HepG2 (cell line): ENCODE measurements around the gene TOE1. TPM values are rescaled to one million over a fixed set of nuclear protein-coding genes. Genes with fewer than 3 reads are reported as not detected.
A peak's percentile ranks its signal among the peaks of the same experiment; 100 is the strongest.

Experiments
- CREB1 ChIP-seq, 2 experiments: fragments of 450-650 bp in 1 of 2; IDR thresholded peaks; 2 replicates each; pipeline ENCODE4 v1.6.1; 2016 to 2017; ENCODE audit warnings: control low read depth in 1 of 2, mild to moderate bottlenecking in 1 of 2, missing compliant biosample characterization in 1 of 2, missing genetic modification characterization in 1 of 2
- HDAC2 ChIP-seq: sonication (generic); formaldehyde crosslinking; IDR thresholded peaks from 2 replicates; pipeline ENCODE4 v1.4.0; 2020; ENCODE audit warnings: missing genetic modification reagents
- HOXA3 ChIP-seq: sonication (generic); formaldehyde crosslinking; IDR thresholded peaks from 2 replicates; pipeline ENCODE4 v1.5.0; 2020; ENCODE audit warnings: missing genetic modification reagents
- IKZF4 ChIP-seq: sonication (generic); formaldehyde crosslinking; IDR thresholded peaks from 2 replicates; pipeline ENCODE4 v1.5.1; 2020; ENCODE audit warnings: borderline replicate concordance, mild to moderate bottlenecking, low read depth, missing genetic modification reagents; ENCODE audit errors: not compliant biosample characterization
- ISX ChIP-seq: sonication (generic); formaldehyde crosslinking; conservative IDR thresholded peaks from 2 replicates; pipeline ENCODE4 v1.5.0; 2020; ENCODE audit warnings: missing genetic modification reagents
- KLF11 ChIP-seq: IDR thresholded peaks from 2 replicates; pipeline ENCODE4 v1.6.1; 2016; ENCODE audit warnings: missing compliant biosample characterization
- MIXL1 ChIP-seq: IDR thresholded peaks from 2 replicates; pipeline ENCODE4 v1.6.1; 2016
- NFE2 ChIP-seq: sonication (generic); formaldehyde crosslinking; IDR thresholded peaks from 2 replicates; pipeline ENCODE4 v1.4.0; 2020; ENCODE audit warnings: missing genetic modification reagents
- NR2F6 ChIP-seq, 2 experiments: IDR thresholded peaks; 2 replicates each; pipeline ENCODE4 v1.6.1; 2016; ENCODE audit warnings: antibody characterized with exemption in 1 of 2, mild to moderate bottlenecking in 1 of 2
- PHF8 ChIP-seq: sonication (generic); formaldehyde crosslinking; IDR thresholded peaks from 2 replicates; pipeline ENCODE4 v1.5.0; 2020; ENCODE audit warnings: missing genetic modification reagents
- REPIN1 ChIP-seq: sonication (generic); formaldehyde crosslinking; IDR thresholded peaks from 2 replicates; pipeline ENCODE4 v1.8.0; 2022; ENCODE audit warnings: missing genetic modification reagents, low read depth, mild to moderate bottlenecking, borderline replicate concordance
- SCMH1 ChIP-seq: sonication (generic); formaldehyde crosslinking; IDR thresholded peaks from 2 replicates; pipeline ENCODE4 v1.9.0; 2021; ENCODE audit warnings: missing genetic modification reagents, mild to moderate bottlenecking, borderline replicate concordance
- SNRNP70 ChIP-seq: fragments of 200-400 bp; formaldehyde crosslinking; IDR thresholded peaks from 2 replicates; pipeline ENCODE4 v1.6.1; 2017; ENCODE audit warnings: mild to moderate bottlenecking, low read depth, low read length, moderate library complexity
- SP1 ChIP-seq, 2 experiments: fragments of 450-650 bp in 1 of 2; sonication (generic) in 1 of 2; formaldehyde crosslinking in 1 of 2; IDR thresholded peaks; 2 replicates each; pipeline versions ENCODE4 v1.4.0 to v1.6.1; 2016 to 2020; ENCODE audit warnings: missing genetic modification reagents in 1 of 2
- SRSF4 ChIP-seq: fragments of 200-400 bp; formaldehyde crosslinking; IDR thresholded peaks from one replicate; pipeline ENCODE4 v1.6.1; 2018; ENCODE audit warnings: mild to moderate bottlenecking, low read depth, low read length, moderate library complexity; ENCODE audit not compliant: poor library complexity, severe bottlenecking
- TSC22D2 ChIP-seq: sonication (generic); formaldehyde crosslinking; IDR thresholded peaks from 2 replicates; pipeline ENCODE4 v1.5.1; 2020; ENCODE audit warnings: missing genetic modification reagents, mild to moderate bottlenecking, borderline replicate concordance
- YEATS4 ChIP-seq: sonication (generic); formaldehyde crosslinking; IDR thresholded peaks from 2 replicates; pipeline ENCODE4 v1.4.0; 2020; ENCODE audit warnings: missing genetic modification reagents, borderline replicate concordance
- ZFP82 ChIP-seq: sonication (generic); formaldehyde crosslinking; IDR thresholded peaks from 2 replicates; pipeline ENCODE4 v1.5.1; 2020; ENCODE audit warnings: mild to moderate bottlenecking, missing genetic modification reagents, borderline replicate concordance
- ZMYM4 ChIP-seq: sonication (generic); formaldehyde crosslinking; IDR thresholded peaks from 2 replicates; pipeline ENCODE4 v1.8.1; 2023; ENCODE audit warnings: mild to moderate bottlenecking, missing genetic modification reagents
- ZNF138 ChIP-seq: sonication (generic); formaldehyde crosslinking; IDR thresholded peaks from 2 replicates; pipeline ENCODE4 v1.5.0; 2020; ENCODE audit warnings: mild to moderate bottlenecking, low read depth, missing genetic modification reagents
- ZNF253 ChIP-seq: sonication (generic); formaldehyde crosslinking; IDR thresholded peaks from 2 replicates; pipeline ENCODE4 v1.8.0; 2022; ENCODE audit warnings: mild to moderate bottlenecking, missing genetic modification reagents, borderline replicate concordance
- ZNF337 ChIP-seq: sonication (generic); formaldehyde crosslinking; IDR thresholded peaks from 2 replicates; pipeline ENCODE4 v1.5.1; 2020; ENCODE audit warnings: missing genetic modification reagents, low read depth, mild to moderate bottlenecking, borderline replicate concordance
- ZNF543 ChIP-seq: sonication (generic); formaldehyde crosslinking; IDR thresholded peaks from 2 replicates; pipeline ENCODE4 v1.4.0; 2020; ENCODE audit warnings: mild to moderate bottlenecking, missing genetic modification reagents
- ZNF629 ChIP-seq: sonication (generic); formaldehyde crosslinking; conservative IDR thresholded peaks from 2 replicates; pipeline ENCODE4 v1.5.0; 2020; ENCODE audit warnings: missing genetic modification reagents
- ZNF7 ChIP-seq: IDR thresholded peaks from 2 replicates; pipeline ENCODE4 v1.6.1; 2016; ENCODE audit warnings: missing biosample characterization, missing genetic modification reagents
- polyA plus RNA-seq, 8 experiments: library from polyadenylated mRNA; depleted of rRNA in 3 of 8; stranded (reverse) in 7 of 8; unstranded in 1 of 8; fragments of >200 nt; fragmentation: Illumina TruSeq in 4 of 8; extraction: Trizol in 4 of 8; gene quantifications; 2 replicates each; pipeline versions ENCODE4 v1.2.1 to v1.2.3, GENCODE V29; 2011 to 2016; ENCODE audit warnings: low read depth in 4 of 8, missing spikeins in 1 of 8, mixed read lengths in 1 of 8; ENCODE audit not compliant: insufficient read depth in 1 of 8
- total RNA-seq, 5 experiments: library from RNA; depleted of rRNA; stranded (reverse); fragments of >200 nt; fragmentation: Illumina TruSeq; extraction: Trizol; gene quantifications; 2 replicates each; pipeline ENCODE4 v1.2.3, GENCODE V29; 2016; ENCODE audit warnings: low read depth in 1 of 5
- TF ChIP-seq, protein P1 (sequence below): sonication (generic); formaldehyde crosslinking; IDR thresholded peaks from 2 replicates; pipeline ENCODE4 v1.5.0; 2020; ENCODE audit warnings: mild to moderate bottlenecking, missing genetic modification reagents, borderline replicate concordance
- TF ChIP-seq, protein P2 (sequence below): sonication (generic); formaldehyde crosslinking; IDR thresholded peaks from 2 replicates; pipeline ENCODE4 v1.5.0; 2020; ENCODE audit warnings: missing genetic modification reagents

The TOE1 gene
- total and polyA plus RNA-seq, 2 of the 13 experiments (the other 11 are each of a cell fraction or from before 2014, with no cell fraction given), result 14.1 to 19.0 TPM

DNA sequence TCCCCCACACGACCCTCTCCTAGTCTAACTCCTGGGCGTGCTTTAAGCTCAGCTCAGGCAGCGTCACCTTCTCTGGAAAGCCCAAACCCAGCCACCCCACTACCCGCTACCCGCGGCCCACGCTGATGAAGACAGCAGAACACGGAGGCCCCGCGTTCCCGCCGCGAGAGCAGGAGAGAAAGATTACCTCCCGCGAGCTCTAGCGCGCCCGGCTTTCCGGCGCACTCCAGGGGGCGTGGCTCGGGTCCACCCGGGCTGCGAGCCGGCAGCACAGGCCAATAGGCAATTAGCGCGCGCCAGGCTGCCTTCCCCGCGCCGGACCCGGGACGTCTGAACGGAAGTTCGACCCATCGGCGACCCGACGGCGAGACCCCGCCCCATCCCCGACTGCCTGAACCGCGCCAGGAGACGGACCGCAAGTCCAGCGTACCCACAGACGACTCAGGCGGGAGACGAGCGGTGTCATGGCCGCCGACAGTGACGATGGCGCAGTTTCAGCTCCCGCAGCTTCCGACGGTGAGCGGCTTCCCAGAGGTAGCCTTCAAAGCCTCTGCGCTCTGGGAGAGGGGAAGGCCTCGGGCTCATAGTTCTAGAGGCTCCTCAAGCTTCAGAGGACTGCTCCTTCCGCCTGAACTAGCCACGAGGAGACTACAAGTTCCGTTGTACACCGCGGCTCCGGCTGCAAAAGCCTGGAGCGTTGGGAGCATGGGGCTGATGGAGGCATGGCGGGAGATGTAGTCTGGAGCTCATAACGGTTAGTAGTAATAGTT is at the start of gene TOE1, which contains the start of gene MUTYH (continued):
- TF ChIP-seq ZNF543 (no peak), REPIN1 (CRISPR knock-in tag) (no peak; the same call in 1 of the 2 replicates), ZMYM4 (CRISPR knock-in tag) (peak; percentile 89), ZNF7 (CRISPR knock-in tag) (no peak), ZNF253 (CRISPR knock-in tag) (peak; percentile 81; the same call in 1 of the 2 replicates), SRSF4 (no peak), KLF11 (CRISPR knock-in tag) (peak; percentile 35; the same call in 1 of the 2 replicates), TSC22D2 (CRISPR knock-in tag) (peak; percentile 76; the same call in 1 of the 2 replicates), NR2F6 (IDR thresholded peaks at IDR 0.05) (no peak; the same call in 1 of the 2 replicates), NR2F6 (CRISPR knock-in tag; IDR thresholded peaks at IDR 0.05) (peak; percentile 70; the same call in 1 of the 2 replicates), IKZF4 (CRISPR knock-in tag) (peak; percentile 83), ZNF337 (CRISPR knock-in tag) (peak; percentile 86; the same call in 1 of the 2 replicates), CREB1 (IDR thresholded peaks at IDR 0.05) (peak; percentile 60), CREB1 (CRISPR knock-in tag; IDR thresholded peaks at IDR 0.05) (peak; percentile 73), MIXL1 (CRISPR knock-in tag) (peak; percentile 49; the same call in 1 of the 2 replicates), ZNF629 (peak; percentile 58; the same call in 1 of the 2 replicates), HDAC2 (CRISPR knock-in tag) (peak; percentile 68; the same call in 1 of the 2 replicates), SP1 (IDR thresholded peaks at IDR 0.05) (no peak), SP1 (CRISPR knock-in tag; IDR thresholded peaks at IDR 0.05) (peak; percentile 63), ZNF138 (CRISPR knock-in tag) (no peak), PHF8 (CRISPR knock-in tag) (peak; percentile 93), SCMH1 (CRISPR knock-in tag) (no peak), NFE2 (CRISPR knock-in tag) (no peak), ISX (no peak), SNRNP70 (no peak), HOXA3 (peak; percentile 88), YEATS4 (CRISPR knock-in tag) (peak; percentile 89), ZFP82 (CRISPR knock-in tag) (peak; percentile 54; the same call in 1 of the 2 replicates)
- TF ChIP-seq, protein P1, sequence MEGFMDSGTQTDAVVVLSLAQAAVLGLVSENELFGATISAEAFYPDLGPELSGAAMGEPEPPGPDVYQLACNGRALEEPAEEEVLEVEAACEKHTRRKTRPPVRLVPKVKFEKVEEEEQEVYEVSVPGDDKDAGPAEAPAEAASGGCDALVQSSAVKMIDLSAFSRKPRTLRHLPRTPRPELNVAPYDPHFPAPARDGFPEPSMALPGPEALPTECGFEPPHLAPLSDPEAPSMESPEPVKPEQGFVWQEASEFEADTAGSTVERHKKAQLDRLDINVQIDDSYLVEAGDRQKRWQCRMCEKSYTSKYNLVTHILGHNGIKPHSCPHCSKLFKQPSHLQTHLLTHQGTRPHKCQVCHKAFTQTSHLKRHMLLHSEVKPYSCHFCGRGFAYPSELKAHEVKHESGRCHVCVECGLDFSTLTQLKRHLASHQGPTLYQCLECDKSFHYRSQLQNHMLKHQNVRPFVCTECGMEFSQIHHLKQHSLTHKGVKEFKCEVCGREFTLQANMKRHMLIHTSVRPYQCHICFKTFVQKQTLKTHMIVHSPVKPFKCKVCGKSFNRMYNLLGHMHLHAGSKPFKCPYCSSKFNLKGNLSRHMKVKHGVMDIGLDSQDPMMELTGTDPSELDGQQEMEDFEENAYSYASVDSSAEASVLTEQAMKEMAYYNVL, result no peak; the same call in 1 of the 2 replicates
- TF ChIP-seq, protein P2, sequence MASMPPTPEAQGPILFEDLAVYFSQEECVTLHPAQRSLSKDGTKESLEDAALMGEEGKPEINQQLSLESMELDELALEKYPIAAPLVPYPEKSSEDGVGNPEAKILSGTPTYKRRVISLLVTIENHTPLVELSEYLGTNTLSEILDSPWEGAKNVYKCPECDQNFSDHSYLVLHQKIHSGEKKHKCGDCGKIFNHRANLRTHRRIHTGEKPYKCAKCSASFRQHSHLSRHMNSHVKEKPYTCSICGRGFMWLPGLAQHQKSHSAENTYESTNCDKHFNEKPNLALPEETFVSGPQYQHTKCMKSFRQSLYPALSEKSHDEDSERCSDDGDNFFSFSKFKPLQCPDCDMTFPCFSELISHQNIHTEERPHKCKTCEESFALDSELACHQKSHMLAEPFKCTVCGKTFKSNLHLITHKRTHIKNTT, result no peak
